Sigmoid colon (tissue), 7 donors: Measurements from ENCODE around the gene MALAT1. TPM values are rescaled to one million over a fixed set of nuclear protein-coding genes. Genes with fewer than 3 reads are reported as not detected.
"Not testable (repeated sequence)": the region's sequence is repeated elsewhere in the genome, so short reads cannot be mapped to it uniquely, and the experiment has no call there.

Source experiments
- DNase-seq: peaks from one replicate; pipeline ENCODE4 v3.0.0-alpha.2; 2019
- H3K27ac ChIP-seq, 4 donors: fragments of 200-600 bp; sonication (generic); one replicate each; pipeline ENCODE4 v1.5.1; 2016 to 2019; ENCODE audit warnings: mild to moderate bottlenecking in 1 of 4
- H3K27me3 ChIP-seq, 3 donors: fragments of 200-600 bp; sonication (generic); one replicate each; pipeline ENCODE4 v1.5.1; 2019; ENCODE audit warnings: mild to moderate bottlenecking in 1 of 3
- H3K36me3 ChIP-seq, 4 donors: fragments of 200-600 bp; sonication (generic); one replicate each; pipeline ENCODE4 v1.5.1; 2016 to 2019
- H3K4me1 ChIP-seq, 4 donors: fragments of 200-600 bp; sonication (generic); one replicate each; pipeline ENCODE4 v1.5.1; 2017 to 2019
- H3K4me3 ChIP-seq, 4 donors: fragments of 200-600 bp; sonication (generic); one replicate each; pipeline ENCODE4 v1.5.1; 2017 to 2019; ENCODE audit warnings: mild to moderate bottlenecking in 2 of 4, moderate library complexity in 1 of 4
- H3K9me3 ChIP-seq, 4 donors: fragments of 200-600 bp in 3 of 4; sonication (generic) in 3 of 4; one replicate each; pipeline versions ENCODE4 v1.5.1 to v1.6.1; 2013 to 2019
- CTCF ChIP-seq, 4 experiments: fragments of 450-650 bp in 3 of 4; fragments of 200-600 bp in 1 of 4; IDR thresholded peaks; one replicate each; pipeline ENCODE4 v1.5.1; 2016 to 2019; ENCODE audit warnings: antibody characterized with exemption in 4 of 4, mild to moderate bottlenecking in 3 of 4, moderate library complexity in 2 of 4
- EP300 ChIP-seq, 4 donors: sonication (generic); formaldehyde crosslinking; IDR thresholded peaks; one replicate each; pipeline ENCODE4 v1.6.1; 2017; ENCODE audit warnings: antibody characterized with exemption in 4 of 4
- POLR2A ChIP-seq, 2 donors: fragments of 450-650 bp; IDR thresholded peaks; one replicate each; pipeline ENCODE4 v1.6.1; 2016; ENCODE audit warnings: antibody characterized with exemption in 2 of 2, mild to moderate bottlenecking in 2 of 2, moderate library complexity in 2 of 2
- POLR2AphosphoS5 ChIP-seq, 4 donors: sonication (generic); formaldehyde crosslinking; IDR thresholded peaks; one replicate each; pipeline ENCODE4 v1.6.1; 2017; ENCODE audit warnings: antibody characterized with exemption in 4 of 4
- WGBS, 2 donors: extraction: QIAGEN DNeasy Blood & Tissue Kit; methylation state at CpG; one replicate each; pipeline ENCODE4 v1.1.7; 2013; 5-methylcytosine and 5-hydroxymethylcytosine counted together
- intact Hi-C: fragments of 100-400 bp; cut with DNase I; formaldehyde crosslinking; loops from one replicate; pipeline ENCODE4 v1.15.1; 2023
- polyA plus RNA-seq, 3 donors: library from polyadenylated mRNA; stranded (reverse); fragments of 200-250 nt; gene quantifications; one replicate each; pipeline ENCODE4 v1.2.3, GENCODE V29; 2013
- total RNA-seq, 4 donors: library from RNA; depleted of rRNA; stranded (reverse); fragments of >200 nt; gene quantifications; one replicate each; pipeline ENCODE4 v1.1.0, GENCODE V29; 2016
- donor health status: healthy with polysubstance abuse.
- donor health status: Bipolar disorder and iron deficiency.
- donor health status: healthy.

Gene MALAT1
- total RNA-seq (over 10,000 TPM; 10,511 to 32,672 (median 12,130) TPM), polyA plus RNA-seq (1,000 to 10,000 TPM in 1 of 3 donors, 100 to 1,000 TPM in 1, 1 to 10 TPM in 1; 6.6 to 1,968 (median 374) TPM)

DNA sequence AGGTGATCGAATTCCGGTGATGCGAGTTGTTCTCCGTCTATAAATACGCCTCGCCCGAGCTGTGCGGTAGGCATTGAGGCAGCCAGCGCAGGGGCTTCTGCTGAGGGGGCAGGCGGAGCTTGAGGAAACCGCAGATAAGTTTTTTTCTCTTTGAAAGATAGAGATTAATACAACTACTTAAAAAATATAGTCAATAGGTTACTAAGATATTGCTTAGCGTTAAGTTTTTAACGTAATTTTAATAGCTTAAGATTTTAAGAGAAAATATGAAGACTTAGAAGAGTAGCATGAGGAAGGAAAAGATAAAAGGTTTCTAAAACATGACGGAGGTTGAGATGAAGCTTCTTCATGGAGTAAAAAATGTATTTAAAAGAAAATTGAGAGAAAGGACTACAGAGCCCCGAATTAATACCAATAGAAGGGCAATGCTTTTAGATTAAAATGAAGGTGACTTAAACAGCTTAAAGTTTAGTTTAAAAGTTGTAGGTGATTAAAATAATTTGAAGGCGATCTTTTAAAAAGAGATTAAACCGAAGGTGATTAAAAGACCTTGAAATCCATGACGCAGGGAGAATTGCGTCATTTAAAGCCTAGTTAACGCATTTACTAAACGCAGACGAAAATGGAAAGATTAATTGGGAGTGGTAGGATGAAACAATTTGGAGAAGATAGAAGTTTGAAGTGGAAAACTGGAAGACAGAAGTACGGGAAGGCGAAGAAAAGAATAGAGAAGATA lies at the start of gene MALAT1:
Gene MALAT1, plus strand, starts transcription at position 69 of the 736 bp plus-strand sequence.
- peak; percentile 98 for DNase-seq
- Histone ChIP-seq H3K27ac (peak within 1 kb of the TSS; percentile 92 to 100 (median 97)), H3K27me3 (no peaks in the 10 kb centered on the region), H3K9me3 (no peaks in the 10 kb centered on the region), H3K4me1 (peaks cover 0 to 30% (median 30%) of the 10 kb centered on the region in 4 donors), H3K4me3 (peak within 1 kb of the TSS; percentile 73 to 92 (median 84)), H3K36me3 (peaks cover 27 to 39% (median 33%) of the 10 kb centered on the region in 4 donors)
- TF ChIP-seq POLR2A (IDR thresholded peaks at IDR 0.05) (peak; percentile 100), CTCF (IDR thresholded peaks at IDR 0.05) (no peak), EP300 (IDR thresholded peaks at IDR 0.05) (peak; percentile 55 to 97 (median 82)), POLR2AphosphoS5 (IDR thresholded peaks at IDR 0.05) (peak; percentile 100)
- WGBS, 2 donors = 0% methylated on average over 24 of the region's 24 CpGs
- intact Hi-C loops = no loop called here

- intact Hi-C loops, H3K27me3 ChIP-seq, H3K36me3 ChIP-seq, H3K4me3 ChIP-seq, H3K27ac ChIP-seq, H3K9me3 ChIP-seq, DNase-seq: not testable (repeated sequence)
- 90 to 95% methylated on average over 29 of the region's 30 CpGs for WGBS, 2 donors
- peaks cover 0 to 19% (median 11%) of the 10 kb centered on the region in 4 donors for H3K4me1 ChIP-seq
These were observed 47.5 kb upstream of the MALAT1 start for GRCh38 chr11:65451301-65451700.

GRCh38 chr11:65452259-65452658 lies 46.6 kb upstream of the MALAT1 start:
- WGBS, 2 donors = 34 to 85% methylated on average over 2 to 3 of the region's 3 CpGs
- peak overlapping the region in 3 of 4 donors; percentile 87 to 90 (median 89) for H3K27ac ChIP-seq
- H3K9me3 ChIP-seq, H3K27me3 ChIP-seq, intact Hi-C loops, H3K36me3 ChIP-seq, H3K4me3 ChIP-seq, DNase-seq: not testable (repeated sequence)
- H3K4me1 ChIP-seq = peaks cover 0 to 19% (median 11%) of the 10 kb centered on the region in 4 donors

DNA sequence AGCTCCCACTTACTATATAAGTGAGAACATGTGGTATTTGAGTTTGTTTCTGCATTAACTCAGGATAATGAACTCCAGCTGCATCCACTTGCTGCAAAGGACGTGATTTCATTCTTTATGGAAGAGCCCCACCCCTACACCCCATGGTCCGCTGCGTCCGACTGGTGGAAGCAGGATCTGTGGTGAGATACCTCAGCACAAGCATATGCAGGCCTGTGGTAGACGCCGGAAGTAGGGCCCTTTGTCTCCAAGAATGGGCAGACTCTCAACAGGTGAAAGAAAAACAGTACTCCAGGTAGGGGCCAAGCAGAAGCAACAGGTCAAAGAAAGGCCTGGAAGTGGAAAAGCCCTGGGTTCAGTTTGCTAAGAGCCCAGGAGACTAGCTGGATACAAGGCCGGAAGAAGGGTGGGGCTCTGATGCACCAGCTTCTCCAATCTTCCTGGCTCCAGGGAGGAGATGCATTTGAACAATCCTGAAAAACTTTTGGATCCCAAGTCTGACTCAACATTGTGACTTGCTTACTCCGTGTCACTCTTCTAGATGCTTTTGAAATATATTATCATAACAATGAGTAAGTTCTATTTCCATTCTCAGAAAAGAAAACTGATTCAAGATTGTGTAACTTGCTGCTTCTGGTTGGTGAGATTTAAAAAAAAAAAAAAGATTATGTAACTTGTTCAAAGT lies 45.9 kb upstream of the MALAT1 start:
- intact Hi-C loops = no loop called here
- WGBS, 2 donors = 76% methylated on average over 8 of the region's 8 CpGs
- no peak for TF ChIP-seq CTCF (IDR thresholded peaks at IDR 0.05)
- TF ChIP-seq POLR2A (IDR thresholded peaks at IDR 0.05) = no peak
- TF ChIP-seq POLR2AphosphoS5 (IDR thresholded peaks at IDR 0.05) = peak in 1 of 4 donors; percentile 19
- TF ChIP-seq EP300 (IDR thresholded peaks at IDR 0.05) = no peak
- peaks cover 0 to 19% (median 11%) of the 10 kb centered on the region in 4 donors for H3K4me1 ChIP-seq
- H3K27me3 ChIP-seq = no peaks in the 10 kb centered on the region
- no peak for DNase-seq
- H3K9me3 ChIP-seq = no peaks in the 10 kb centered on the region
- H3K36me3 ChIP-seq = no peaks in the 10 kb centered on the region
- H3K4me3 ChIP-seq = no peak overlapping the region
- H3K27ac ChIP-seq = peak overlapping the region; percentile 82 to 90 (median 88)

GRCh38 chr11:65454311-65454695 lies 44.5 kb upstream of the MALAT1 start:
- H3K9me3 ChIP-seq = no peaks in the 10 kb centered on the region
- no peak for TF ChIP-seq EP300 (IDR thresholded peaks at IDR 0.05)
- TF ChIP-seq POLR2AphosphoS5 (IDR thresholded peaks at IDR 0.05) = no peak
- TF ChIP-seq CTCF (IDR thresholded peaks at IDR 0.05) = no peak
- no peak for TF ChIP-seq POLR2A (IDR thresholded peaks at IDR 0.05)
- peak; percentile 68 for DNase-seq
- H3K36me3 ChIP-seq = no peaks in the 10 kb centered on the region
- intact Hi-C loops = no loop called here
- H3K27ac ChIP-seq = peak overlapping the region; percentile 82 to 90 (median 88)
- peak overlapping the region; percentile 33 to 58 (median 50) for H3K4me3 ChIP-seq
- 75 to 77% methylated on average over 10 of the region's 10 CpGs for WGBS, 2 donors
- H3K4me1 ChIP-seq = peaks cover 0 to 19% (median 11%) of the 10 kb centered on the region in 4 donors
- H3K27me3 ChIP-seq = no peaks in the 10 kb centered on the region
